GM21528 (cell line): ENCODE data around the gene WNK2.

Experiments used
- ATAC-seq: cut with Tn5 transposase; IDR thresholded peaks from one replicate; pipeline ENCODE4 v1.9.1; 2021; ENCODE audit warnings: mild to moderate bottlenecking, moderate library complexity; ENCODE audit not compliant: unreplicated experiment, low FRiP score

WNK2 gene

GRCh38 chr9:93262537-93263310, 78.8 kb downstream of the WNK2 start:
- no peak for ATAC-seq

- no peak for ATAC-seq
These were observed 79.6 kb downstream of the WNK2 start for GRCh38 chr9:93263334-93264229.

GRCh38 chr9:93264338-93265125, 80.6 kb downstream of the WNK2 start:
- no peak for ATAC-seq

GRCh38 chr9:93265301-93265971, 81.5 kb downstream of the WNK2 start:
- ATAC-seq = no peak

GRCh38 chr9:93265972-93266371, 82.0 kb downstream of the WNK2 start:
- no peak for ATAC-seq

GRCh38 chr9:93266521-93267001, 82.6 kb downstream of the WNK2 start:
- no peak for ATAC-seq

GRCh38 chr9:93267091-93267541, 83.2 kb downstream of the WNK2 start:
- no peak for ATAC-seq

- ATAC-seq = no peak
These were observed 84.0 kb downstream of the WNK2 start for GRCh38 chr9:93267681-93268505.

- ATAC-seq = no peak
These were observed 84.8 kb downstream of the WNK2 start for GRCh38 chr9:93268551-93269314.

GRCh38 chr9:93270976-93271375, 87.0 kb downstream of the WNK2 start:
- no peak for ATAC-seq

GRCh38 chr9:93276973-93277372, 93.0 kb downstream of the WNK2 start:
- no peak for ATAC-seq

GRCh38 chr9:93278144-93278543, 94.2 kb downstream of the WNK2 start:
- no peak for ATAC-seq

GRCh38 chr9:93280661-93281259, 96.8 kb downstream of the WNK2 start:
- ATAC-seq = no peak

GRCh38 chr9:93286252-93287188, 102.6 kb downstream of the WNK2 start:
- no peak for ATAC-seq

- no peak for ATAC-seq
These were observed 103.2 kb downstream of the WNK2 start for GRCh38 chr9:93287189-93287552.

GRCh38 chr9:93287593-93287992, 103.7 kb downstream of the WNK2 start:
- ATAC-seq = no peak

GRCh38 chr9:93288341-93288740, 104.4 kb downstream of the WNK2 start:
- no peak for ATAC-seq
